Measurements from ENCODE around the gene TRIM66. TPM values are rescaled to one million over a fixed set of nuclear protein-coding genes. Genes with fewer than 3 reads are reported as not detected.

TRIM66 gene
- total and polyA plus RNA-seq, 10 of the 15 experiments (the other 5 are each of a cell fraction or from before 2014, with no cell fraction given): 1.7 to 14.5 (median 7.4) TPM

GRCh38 chr11:8688414-8689362 is 6.2 kb upstream of the TRIM66 start (continued):
- no peak for TF ChIP-seq CEBPZ (IDR thresholded peaks at IDR 0.05; ENCODE audit: low read depth, low read length)
- TF ChIP-seq ZZZ3 (IDR thresholded peaks at IDR 0.05; ENCODE audit: control insufficient read depth, insufficient read length, low read depth): no peak
- TF ChIP-seq CBFB (IDR thresholded peaks at IDR 0.05; ENCODE audit: low read depth): peak; percentile 93
- TF ChIP-seq SUZ12 (IDR thresholded peaks at IDR 0.05; ENCODE audit: unreplicated experiment): no peak
- TF ChIP-seq FOXK2 (IDR thresholded peaks at IDR 0.05): no peak
- TF ChIP-seq ATF2 (IDR thresholded peaks at IDR 0.05; ENCODE audit: low read length): no peak
- TF ChIP-seq USF2 (IDR thresholded peaks at IDR 0.05; ENCODE audit: borderline replicate concordance, low read depth, low read length): no peak
- 0 out of 2 replicates have a peak, but pooled peaks have one; percentile 14 for TF ChIP-seq HSF1 (IDR thresholded peaks at IDR 0.05; ENCODE audit: low read depth, low read length)
- TF ChIP-seq HDGF (IDR thresholded peaks at IDR 0.05): peak; percentile 89
- TF ChIP-seq POU2F2 (IDR thresholded peaks at IDR 0.05; ENCODE audit: borderline replicate concordance, low read depth, low read length): no peak; the same call in 1 of the 3 replicates
- 0 out of 2 replicates have a peak, but pooled peaks have one; percentile 66 for TF ChIP-seq ASH2L (IDR thresholded peaks at IDR 0.05; ENCODE audit: borderline replicate concordance, low read depth)
- peak; percentile 96 for TF ChIP-seq NKRF (conservative IDR thresholded peaks at IDR 0.05)
- TF ChIP-seq RCOR1 (conservative IDR thresholded peaks at IDR 0.05; ENCODE audit: low read depth, low read length): 0 out of 2 replicates have a peak, but pooled peaks have one; percentile 78
- TF ChIP-seq ZNF274 (IDR thresholded peaks at IDR 0.05; ENCODE audit: insufficient read depth, insufficient read length): no peak
- TF ChIP-seq SRF (IDR thresholded peaks at IDR 0.05; ENCODE audit: low read depth in 2 of 2, low read length in 2 of 2): peak in 1 of 2 experiments; percentile 50; a peak in 1 of 4 replicates
- no peak for TF ChIP-seq BMI1 (IDR thresholded peaks at IDR 0.05; ENCODE audit: borderline replicate concordance)
- TF ChIP-seq CHD4 (IDR thresholded peaks at IDR 0.05): no peak
- peak; percentile 75; the same call in 1 of the 2 replicates for TF ChIP-seq GATAD2B (conservative IDR thresholded peaks at IDR 0.05; ENCODE audit: low read depth)

Measured in GM12878 (cell line).